Endodermal cell (in vitro differentiated cells): ENCODE results near the gene SART3. TPM values are rescaled to one million over a fixed set of nuclear protein-coding genes. Genes with fewer than 3 reads are reported as not detected.

Source experiments
- DNase-seq: peaks from one replicate; pipeline ENCODE4 v3.0.0-alpha.2; 2017
- H3K27ac ChIP-seq: 2 replicates; pipeline ENCODE4 v1.5.1; 2013; ENCODE audit warnings: mild to moderate bottlenecking, low read depth, low read length, moderate library complexity
- H3K27me3 ChIP-seq: 2 replicates; pipeline ENCODE4 v1.6.1; 2013; ENCODE audit warnings: mild to moderate bottlenecking, low read length, moderate library complexity; ENCODE audit not compliant: insufficient read depth, control insufficient read depth, poor library complexity, severe bottlenecking
- H3K36me3 ChIP-seq: 2 replicates; pipeline ENCODE4 v1.7.0; 2013; ENCODE audit warnings: mild to moderate bottlenecking, low read length, moderate library complexity; ENCODE audit not compliant: control insufficient read depth, insufficient read depth
- H3K4me1 ChIP-seq: one replicate; pipeline ENCODE4 v1.7.0; 2013; ENCODE audit warnings: low read length; ENCODE audit not compliant: control insufficient read depth, insufficient read depth
- H3K4me3 ChIP-seq: 2 replicates; pipeline ENCODE4 v1.5.1; 2013; ENCODE audit warnings: mild to moderate bottlenecking, low read length, moderate library complexity
- H3K9ac ChIP-seq: 2 replicates; pipeline ENCODE4 v1.6.1; 2013; ENCODE audit warnings: mild to moderate bottlenecking, low read length, moderate library complexity; ENCODE audit not compliant: poor library complexity, severe bottlenecking; ENCODE audit errors: extremely low read depth
- H3K9me3 ChIP-seq: 2 replicates; pipeline ENCODE4 v1.6.1; 2013; ENCODE audit warnings: mild to moderate bottlenecking, low read length, moderate library complexity; ENCODE audit not compliant: control insufficient read depth
- H3K27ac Mint-ChIP-seq: 2 replicates; pipeline ENCODE4 v1.8.0; 2020; ENCODE audit warnings: mixed read lengths
- H3K27me3 Mint-ChIP-seq: 2 replicates; pipeline ENCODE4 v1.8.0; 2021; ENCODE audit warnings: mild to moderate bottlenecking, mixed read lengths; ENCODE audit not compliant: insufficient read depth
- H3K36me3 Mint-ChIP-seq: 2 replicates; pipeline ENCODE4 v1.8.0; 2020; ENCODE audit warnings: low read depth, mixed read lengths
- H3K4me1 Mint-ChIP-seq: 2 replicates; pipeline ENCODE4 v1.8.0; 2020; ENCODE audit warnings: mixed read lengths
- H3K4me3 Mint-ChIP-seq: 2 replicates; pipeline ENCODE4 v1.8.0; 2020; ENCODE audit warnings: mild to moderate bottlenecking, moderate library complexity, mixed read lengths
- H3K9me3 Mint-ChIP-seq: 2 replicates; pipeline ENCODE4 v1.8.0; 2020; ENCODE audit warnings: mild to moderate bottlenecking, mixed read lengths
- WGBS, 2 experiments: methylation state at CpG; one replicate each; pipeline versions ENCODE4 v1.1.5 to v1.1.7; 2013; ENCODE audit warnings: missing lambda C conversion rate in 2 of 2, mixed read lengths in 1 of 2; ENCODE audit not compliant: insufficient coverage in 1 of 2, insufficient read length in 1 of 2; 5-methylcytosine and 5-hydroxymethylcytosine counted together
- total RNA-seq, 2 donors: library from RNA; stranded (reverse); fragmentation: NEBNext Ultra II Directional in 1 of 2; extraction: Animal tissue kit (Norgen Biotek cat#: 25700) in 1 of 2; gene quantifications; 2 replicates in 1 of 2; 3 replicates in 1 of 2; pipeline ENCODE4 v1.2.1, GENCODE V29; 2021
- TF ChIP-seq, protein P1 (sequence below): fragments of 200-600 bp; sonication (generic); conservative IDR thresholded peaks from 2 replicates; pipeline ENCODE4 v1.5.0; 2021; ENCODE audit warnings: antibody characterized with exemption, mild to moderate bottlenecking

Gene SART3
- total RNA-seq, 2 donors from 2014 or later, result 83.5 to 86.2 TPM

- no peak overlapping the region for H3K4me3 Mint-ChIP-seq
- H3K27me3 Mint-ChIP-seq, result peaks cover 1% of the 10 kb centered on the region
- no peak for DNase-seq
- Histone ChIP-seq H3K4me1 (no peaks in the 10 kb centered on the region), H3K27me3 (no peaks in the 10 kb centered on the region), H3K9ac (no peak overlapping the region), H3K4me3 (no peak overlapping the region), H3K9me3 (no peaks in the 10 kb centered on the region), H3K36me3 (no peaks in the 10 kb centered on the region), H3K27ac (no peak overlapping the region)
- H3K4me1 Mint-ChIP-seq, result no peaks in the 10 kb centered on the region
- TF ChIP-seq, protein P1, sequence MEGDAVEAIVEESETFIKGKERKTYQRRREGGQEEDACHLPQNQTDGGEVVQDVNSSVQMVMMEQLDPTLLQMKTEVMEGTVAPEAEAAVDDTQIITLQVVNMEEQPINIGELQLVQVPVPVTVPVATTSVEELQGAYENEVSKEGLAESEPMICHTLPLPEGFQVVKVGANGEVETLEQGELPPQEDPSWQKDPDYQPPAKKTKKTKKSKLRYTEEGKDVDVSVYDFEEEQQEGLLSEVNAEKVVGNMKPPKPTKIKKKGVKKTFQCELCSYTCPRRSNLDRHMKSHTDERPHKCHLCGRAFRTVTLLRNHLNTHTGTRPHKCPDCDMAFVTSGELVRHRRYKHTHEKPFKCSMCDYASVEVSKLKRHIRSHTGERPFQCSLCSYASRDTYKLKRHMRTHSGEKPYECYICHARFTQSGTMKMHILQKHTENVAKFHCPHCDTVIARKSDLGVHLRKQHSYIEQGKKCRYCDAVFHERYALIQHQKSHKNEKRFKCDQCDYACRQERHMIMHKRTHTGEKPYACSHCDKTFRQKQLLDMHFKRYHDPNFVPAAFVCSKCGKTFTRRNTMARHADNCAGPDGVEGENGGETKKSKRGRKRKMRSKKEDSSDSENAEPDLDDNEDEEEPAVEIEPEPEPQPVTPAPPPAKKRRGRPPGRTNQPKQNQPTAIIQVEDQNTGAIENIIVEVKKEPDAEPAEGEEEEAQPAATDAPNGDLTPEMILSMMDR, result no peak
- no peaks in the 10 kb centered on the region for H3K36me3 Mint-ChIP-seq
- 91 to 100% methylated on average over 2 to 5 of the region's 5 CpGs for WGBS, 2 experiments
- no peaks in the 10 kb centered on the region for H3K9me3 Mint-ChIP-seq
- H3K27ac Mint-ChIP-seq, result no peak overlapping the region
Observed at GRCh38 chr12:108473400-108474055, 87.4 kb downstream of the SART3 start.

Other genes starting within 250 kb of the SART3 start
- not detected for gene CMKLR1, start 221.9 kb downstream of the SART3 start, total RNA-seq
- 1 to 10 TPM; 6.2 to 6.8 TPM for gene FICD, start 45.9 kb downstream of the SART3 start, total RNA-seq
- 10 to 100 TPM; 63.1 to 66.0 TPM for gene ISCU, start 1.4 kb upstream of the SART3 start, total RNA-seq
- under 1 TPM; 0.11 to 0.15 TPM for gene TMEM119, start 36.9 kb upstream of the SART3 start, total RNA-seq
- under 1 TPM in 1 of 2 donors, not detected in 1; 0.13 TPM for gene SELPLG, start 72.7 kb upstream of the SART3 start, total RNA-seq
- gene CORO1C, start 170.3 kb upstream of the SART3 start, total RNA-seq, result 100 to 1,000 TPM; 122 to 125 TPM